ENCODE measurements around the gene BLVRB.
"Not testable (repeated sequence)": the region's sequence is repeated elsewhere in the genome, so short reads cannot be mapped to it uniquely, and the experiment has no call there.

Gene BLVRB

GRCh38 chr19:40465557-40466218 lies at the start of gene BLVRB:
BLVRB (minus strand) TSS chr19:40465745; CDS start chr19:40465688, 57 bp downstream.
- peak; percentile 97 to 100 (median 98) for DNase-seq

- DNase-seq: no peak
Observed at GRCh38 chr19:40513741-40514315, 48.3 kb upstream of the BLVRB start.

GRCh38 chr19:40513345-40513678 lies 47.8 kb upstream of the BLVRB start:
- DNase-seq: no peak

GRCh38 chr19:40512473-40513344 lies 47.2 kb upstream of the BLVRB start:
- DNase-seq: no peak

GRCh38 chr19:40512110-40512472 lies 46.5 kb upstream of the BLVRB start:
- DNase-seq: no peak

GRCh38 chr19:40511487-40511886 lies 45.9 kb upstream of the BLVRB start:
- DNase-seq: no peak

- no peak for DNase-seq
Observed at GRCh38 chr19:40510526-40511115, 45.1 kb upstream of the BLVRB start.

- no peak for DNase-seq
Observed at GRCh38 chr19:40508739-40509260, 43.3 kb upstream of the BLVRB start.

- DNase-seq: no peak
Observed at GRCh38 chr19:40507892-40508291, 42.3 kb upstream of the BLVRB start.

- DNase-seq: no peak
Observed at GRCh38 chr19:40506099-40506498, 40.6 kb upstream of the BLVRB start.

- no peak for DNase-seq
Observed at GRCh38 chr19:40503320-40503695, 37.8 kb upstream of the BLVRB start.

- DNase-seq: no peak
Observed at GRCh38 chr19:40502647-40503319, 37.2 kb upstream of the BLVRB start.

GRCh38 chr19:40502081-40502480 lies 36.5 kb upstream of the BLVRB start:
- no peak for DNase-seq

- no peak for DNase-seq
Observed at GRCh38 chr19:40501599-40501998, 36.1 kb upstream of the BLVRB start.

GRCh38 chr19:40500678-40501530 lies 35.4 kb upstream of the BLVRB start:
- not testable (repeated sequence) for DNase-seq

GRCh38 chr19:40499320-40499719 lies 33.8 kb upstream of the BLVRB start:
- DNase-seq: no peak

- no peak for DNase-seq
Observed at GRCh38 chr19:40497214-40497613, 31.7 kb upstream of the BLVRB start.

- no peak for DNase-seq
Observed at GRCh38 chr19:40494191-40494838, 28.8 kb upstream of the BLVRB start.

GRCh38 chr19:40493778-40494177 lies 28.2 kb upstream of the BLVRB start:
- DNase-seq: no peak

- DNase-seq: no peak
Observed at GRCh38 chr19:40492274-40492673, 26.7 kb upstream of the BLVRB start.

- no peak for DNase-seq
Observed at GRCh38 chr19:40489882-40490230, 24.3 kb upstream of the BLVRB start.

GRCh38 chr19:40486017-40486416 lies 20.5 kb upstream of the BLVRB start:
- no peak for DNase-seq

All from activated naive CD4-positive, alpha-beta T cell (primary cell).